Adrenal gland (tissue), 5 donors: Measurements from ENCODE around the gene MAS1L.

Experiments used
- POLR2A ChIP-seq, 2 donors: fragments of 450-650 bp; IDR thresholded peaks; one replicate each; pipeline ENCODE4 v1.6.1; 2017; ENCODE audit warnings: antibody characterized with exemption in 2 of 2, mild to moderate bottlenecking in 2 of 2, moderate library complexity in 1 of 2
- TF ChIP-seq, protein P1 (sequence below), 6 experiments: fragments of 450-650 bp in 4 of 6; fragments of 200-600 bp in 2 of 6; sonication (generic) in 1 of 6; IDR thresholded peaks; 1 replicate in 5 of 6; 2 replicates in 1 of 6; pipeline versions ENCODE4 v1.5.1 to v1.8.0; 2016 to 2021; ENCODE audit warnings: antibody characterized with exemption in 6 of 6, mild to moderate bottlenecking in 2 of 6, moderate library complexity in 1 of 6
- donor health status: DM: no; HTN: no; CAD: no.

DNA sequence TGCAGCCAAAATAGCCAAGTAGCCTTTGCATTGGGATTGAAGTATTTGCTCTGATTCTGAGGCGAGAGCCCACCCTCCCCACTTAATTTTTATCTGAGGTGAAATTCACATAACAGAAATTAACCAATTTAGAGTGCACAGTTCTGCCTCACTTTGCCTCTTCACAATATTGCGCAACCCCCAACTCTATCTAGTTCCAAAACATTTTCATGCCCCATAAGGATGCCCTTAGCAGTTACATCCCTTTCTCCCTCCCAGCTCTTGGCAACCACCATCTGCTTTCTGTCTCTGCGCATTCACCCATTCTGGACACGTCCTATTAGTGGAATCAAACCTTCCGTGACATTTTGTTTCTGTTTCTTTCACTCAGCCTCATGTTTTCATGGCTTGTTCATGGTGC is 9.0 kb downstream of the MAS1L start:
- TF ChIP-seq, protein P1, sequence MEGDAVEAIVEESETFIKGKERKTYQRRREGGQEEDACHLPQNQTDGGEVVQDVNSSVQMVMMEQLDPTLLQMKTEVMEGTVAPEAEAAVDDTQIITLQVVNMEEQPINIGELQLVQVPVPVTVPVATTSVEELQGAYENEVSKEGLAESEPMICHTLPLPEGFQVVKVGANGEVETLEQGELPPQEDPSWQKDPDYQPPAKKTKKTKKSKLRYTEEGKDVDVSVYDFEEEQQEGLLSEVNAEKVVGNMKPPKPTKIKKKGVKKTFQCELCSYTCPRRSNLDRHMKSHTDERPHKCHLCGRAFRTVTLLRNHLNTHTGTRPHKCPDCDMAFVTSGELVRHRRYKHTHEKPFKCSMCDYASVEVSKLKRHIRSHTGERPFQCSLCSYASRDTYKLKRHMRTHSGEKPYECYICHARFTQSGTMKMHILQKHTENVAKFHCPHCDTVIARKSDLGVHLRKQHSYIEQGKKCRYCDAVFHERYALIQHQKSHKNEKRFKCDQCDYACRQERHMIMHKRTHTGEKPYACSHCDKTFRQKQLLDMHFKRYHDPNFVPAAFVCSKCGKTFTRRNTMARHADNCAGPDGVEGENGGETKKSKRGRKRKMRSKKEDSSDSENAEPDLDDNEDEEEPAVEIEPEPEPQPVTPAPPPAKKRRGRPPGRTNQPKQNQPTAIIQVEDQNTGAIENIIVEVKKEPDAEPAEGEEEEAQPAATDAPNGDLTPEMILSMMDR (IDR thresholded peaks at IDR 0.05), result no peak
- no peak for TF ChIP-seq POLR2A (IDR thresholded peaks at IDR 0.05)
